Sigmoid colon (tissue), 4 donors: Measurements from ENCODE around the gene VPS29.

Experiments
- EP300 ChIP-seq, 4 donors: sonication (generic); formaldehyde crosslinking; IDR thresholded peaks; one replicate each; pipeline ENCODE4 v1.6.1; 2017; ENCODE audit warnings: antibody characterized with exemption in 4 of 4
- POLR2A ChIP-seq, 2 donors: fragments of 450-650 bp; IDR thresholded peaks; one replicate each; pipeline ENCODE4 v1.6.1; 2016; ENCODE audit warnings: antibody characterized with exemption in 2 of 2, mild to moderate bottlenecking in 2 of 2, moderate library complexity in 2 of 2
- POLR2AphosphoS5 ChIP-seq, 4 donors: sonication (generic); formaldehyde crosslinking; IDR thresholded peaks; one replicate each; pipeline ENCODE4 v1.6.1; 2017; ENCODE audit warnings: antibody characterized with exemption in 4 of 4
- TF ChIP-seq, protein P1 (sequence below), 4 experiments: fragments of 450-650 bp in 3 of 4; fragments of 200-600 bp in 1 of 4; IDR thresholded peaks; one replicate each; pipeline ENCODE4 v1.5.1; 2016 to 2019; ENCODE audit warnings: antibody characterized with exemption in 4 of 4, mild to moderate bottlenecking in 3 of 4, moderate library complexity in 2 of 4

GRCh38 chr12:110540048-110540447 lies 38.1 kb upstream of the VPS29 start:
- TF ChIP-seq POLR2AphosphoS5 (IDR thresholded peaks at IDR 0.05) = no peak
- no peak for TF ChIP-seq POLR2A (IDR thresholded peaks at IDR 0.05)
- TF ChIP-seq, protein P1, sequence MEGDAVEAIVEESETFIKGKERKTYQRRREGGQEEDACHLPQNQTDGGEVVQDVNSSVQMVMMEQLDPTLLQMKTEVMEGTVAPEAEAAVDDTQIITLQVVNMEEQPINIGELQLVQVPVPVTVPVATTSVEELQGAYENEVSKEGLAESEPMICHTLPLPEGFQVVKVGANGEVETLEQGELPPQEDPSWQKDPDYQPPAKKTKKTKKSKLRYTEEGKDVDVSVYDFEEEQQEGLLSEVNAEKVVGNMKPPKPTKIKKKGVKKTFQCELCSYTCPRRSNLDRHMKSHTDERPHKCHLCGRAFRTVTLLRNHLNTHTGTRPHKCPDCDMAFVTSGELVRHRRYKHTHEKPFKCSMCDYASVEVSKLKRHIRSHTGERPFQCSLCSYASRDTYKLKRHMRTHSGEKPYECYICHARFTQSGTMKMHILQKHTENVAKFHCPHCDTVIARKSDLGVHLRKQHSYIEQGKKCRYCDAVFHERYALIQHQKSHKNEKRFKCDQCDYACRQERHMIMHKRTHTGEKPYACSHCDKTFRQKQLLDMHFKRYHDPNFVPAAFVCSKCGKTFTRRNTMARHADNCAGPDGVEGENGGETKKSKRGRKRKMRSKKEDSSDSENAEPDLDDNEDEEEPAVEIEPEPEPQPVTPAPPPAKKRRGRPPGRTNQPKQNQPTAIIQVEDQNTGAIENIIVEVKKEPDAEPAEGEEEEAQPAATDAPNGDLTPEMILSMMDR (IDR thresholded peaks at IDR 0.05) = no peak
- TF ChIP-seq EP300 (IDR thresholded peaks at IDR 0.05) = no peak
